ENCODE results near the gene C1QTNF6. TPM values are rescaled to one million over a fixed set of nuclear protein-coding genes. Genes with fewer than 3 reads are reported as not detected.
A peak's percentile ranks its signal among the peaks of the same experiment; 100 is the strongest.

The C1QTNF6 gene
- total RNA-seq, 1 donor from 2014 or later = 1.6 TPM

GRCh38 chr22:37225481-37225880 is 37.4 kb upstream of the C1QTNF6 start:
- intact Hi-C loops (cut with DNase I) = no loop called here
- ATAC-seq (no peak), DNase-seq (ENCODE audit: missing footprints) (no peak)

DNA sequence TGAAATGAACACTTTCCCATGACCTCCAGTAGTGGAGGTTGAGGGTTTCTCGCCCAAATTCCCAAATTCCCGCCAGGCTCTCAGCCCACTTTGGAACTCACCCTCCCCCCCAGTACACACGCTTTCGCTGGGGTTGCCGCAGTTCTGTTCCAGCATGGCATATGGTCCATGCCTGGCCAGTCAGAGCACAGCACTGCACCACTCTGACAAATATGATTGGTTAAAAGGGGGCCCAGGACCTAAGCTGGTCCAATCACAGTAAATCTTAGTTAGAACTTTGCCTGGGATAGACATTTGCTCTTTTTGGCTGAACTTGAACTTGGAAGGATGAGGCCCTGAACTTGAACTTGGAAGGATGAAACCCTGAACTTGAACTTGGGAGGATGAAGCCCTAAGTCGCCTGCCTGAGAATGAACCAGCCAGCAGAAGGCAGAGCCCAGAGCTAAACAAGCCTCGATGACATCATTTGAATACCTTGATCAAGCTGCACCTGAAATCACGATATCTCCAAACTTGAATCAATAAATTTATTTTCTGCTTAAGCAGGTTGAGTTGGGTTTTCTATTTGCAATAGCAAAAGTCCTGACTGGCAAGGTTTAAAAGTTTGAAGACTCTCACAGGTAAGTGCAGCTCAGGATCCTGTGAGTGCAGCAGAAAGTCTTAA is 36.8 kb upstream of the C1QTNF6 start:
- DNase-seq (ENCODE audit: missing footprints) (no peak), ATAC-seq (no peak)
- intact Hi-C loops (cut with DNase I) = no loop called here

- ATAC-seq (no peak), DNase-seq (ENCODE audit: missing footprints) (no peak)
- intact Hi-C loops (cut with DNase I) = no loop called here
Observed at GRCh38 chr22:37223965-37224551, 36.0 kb upstream of the C1QTNF6 start.

GRCh38 chr22:37222440-37222971 is 34.5 kb upstream of the C1QTNF6 start:
- intact Hi-C loops (cut with DNase I) = no loop called here
- no peak for DNase-seq (ENCODE audit: missing footprints)
- no peak for ATAC-seq

DNA sequence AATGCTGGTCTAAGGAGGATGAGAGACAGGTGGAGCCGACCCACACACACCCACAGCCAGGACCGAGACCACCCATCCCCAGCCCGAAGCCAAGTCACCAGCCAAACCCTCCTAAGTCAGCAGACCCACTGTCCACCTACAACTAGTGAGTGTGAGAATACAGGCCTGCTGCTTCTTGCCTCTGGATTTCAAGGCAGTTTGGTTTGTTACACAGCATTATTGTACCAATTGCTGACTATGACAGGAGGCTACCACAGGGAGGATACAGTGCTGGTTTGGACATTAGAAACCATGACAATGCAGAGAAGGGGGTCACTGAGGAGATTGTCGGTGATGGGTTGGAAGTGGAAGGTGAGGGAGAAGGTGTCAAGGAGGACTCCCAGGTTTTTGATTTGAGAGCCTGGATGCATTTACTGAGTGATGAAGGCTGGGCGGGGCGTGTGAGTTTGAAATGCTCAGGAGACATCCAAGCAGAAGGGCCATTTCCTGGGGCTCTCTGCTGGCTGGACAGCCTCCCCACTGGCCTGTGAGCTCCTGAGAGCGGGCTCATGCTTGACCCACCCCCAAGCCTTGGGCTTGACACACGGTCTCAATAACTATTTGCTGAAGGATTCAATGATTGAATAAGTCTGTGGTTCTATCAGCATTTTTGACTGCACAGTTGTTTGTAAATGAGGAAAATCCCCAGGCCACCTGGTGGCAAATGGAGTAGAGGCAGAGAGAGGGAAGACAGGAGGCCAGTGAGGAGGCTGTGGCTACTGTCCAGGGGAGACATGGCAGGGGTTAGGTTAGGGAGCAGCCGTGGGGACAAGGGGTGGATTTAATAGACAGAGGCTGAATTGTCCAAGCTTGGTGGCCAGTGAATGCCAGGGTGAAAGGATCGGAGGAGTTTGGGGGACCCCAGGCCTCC is 33.6 kb upstream of the C1QTNF6 start:
- ATAC-seq = no peak
- DNase-seq (ENCODE audit: missing footprints) = no peak
- intact Hi-C loops (cut with DNase I) = no loop called here

DNA sequence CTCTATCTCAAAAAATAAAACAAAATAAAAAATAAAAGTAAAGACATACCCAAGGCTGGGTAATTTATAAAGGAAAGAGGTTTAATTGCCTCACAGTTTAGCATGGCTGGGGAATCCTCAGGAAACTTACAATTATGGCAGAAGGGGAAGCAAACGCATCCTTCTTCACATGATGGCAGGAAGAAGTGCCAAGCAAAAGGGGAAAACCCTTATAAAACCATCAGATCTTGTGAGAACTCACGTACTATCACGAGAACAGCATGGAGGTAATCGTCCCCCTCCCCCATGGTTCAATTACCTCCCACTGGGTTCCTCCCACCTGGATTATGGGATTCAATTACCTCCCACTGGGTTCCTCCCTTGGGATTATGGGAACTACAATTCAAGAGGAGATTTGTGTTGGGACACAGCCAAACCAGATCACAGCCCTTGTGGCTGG is 32.5 kb upstream of the C1QTNF6 start:
- intact Hi-C loops (cut with DNase I) = no loop called here
- DNase-seq (ENCODE audit: missing footprints) (no peak), ATAC-seq (no peak)

DNA sequence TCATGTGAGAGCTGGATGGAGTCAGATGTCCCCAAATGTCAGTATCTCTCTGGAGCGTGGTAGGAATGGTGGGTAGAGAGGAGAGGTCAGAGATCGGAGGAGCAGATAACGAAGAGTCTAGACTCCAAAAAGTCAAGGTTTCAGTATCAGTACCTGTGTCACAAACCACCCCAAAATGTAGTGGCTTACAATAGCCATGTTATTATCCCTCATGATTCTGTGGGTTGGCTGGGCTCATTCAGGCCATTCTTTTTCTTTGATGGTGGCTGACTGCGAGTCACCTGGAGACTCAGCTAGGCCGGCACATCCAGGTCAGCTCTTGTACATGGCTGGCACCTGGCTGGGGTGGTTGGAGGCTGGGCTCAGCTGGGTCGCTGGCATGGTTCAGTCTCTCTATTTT is 31.5 kb upstream of the C1QTNF6 start:
- ATAC-seq (no peak), DNase-seq (ENCODE audit: missing footprints) (no peak)
- intact Hi-C loops (cut with DNase I) = no loop called here

DNA sequence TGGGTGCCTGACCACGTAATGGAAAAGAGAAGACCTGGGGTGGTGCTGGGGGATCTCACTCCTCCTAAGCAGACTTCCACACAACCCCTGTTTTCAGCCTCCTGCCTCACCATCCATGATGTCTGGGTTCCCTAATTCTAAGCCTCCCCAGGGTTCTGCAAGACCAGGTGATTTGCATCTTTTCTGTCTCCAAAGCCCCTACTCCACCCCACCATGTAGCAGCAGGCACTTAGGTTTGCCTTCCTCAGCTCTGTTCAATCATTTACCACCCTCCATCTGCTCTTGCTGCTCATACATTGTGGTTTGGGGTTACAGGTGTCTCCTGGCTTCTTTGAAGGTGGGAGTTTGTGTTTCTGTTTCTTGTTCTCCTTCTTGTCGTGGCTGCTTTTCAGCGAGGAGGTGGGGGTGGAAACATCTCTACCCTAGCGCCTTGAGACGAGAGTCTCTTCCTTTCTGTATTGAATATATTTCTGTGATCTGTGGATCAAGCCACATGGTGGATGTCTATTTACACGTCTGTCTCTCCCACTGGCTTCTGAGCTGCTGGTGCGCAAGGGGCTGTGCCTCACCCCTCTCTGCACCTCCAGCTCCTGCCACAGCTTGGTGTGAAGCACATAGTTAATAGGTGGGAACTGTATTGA is 30.8 kb upstream of the C1QTNF6 start:
- intact Hi-C loops (cut with DNase I) = no loop called here
- no peak for DNase-seq (ENCODE audit: missing footprints)
- ATAC-seq = no peak

DNA sequence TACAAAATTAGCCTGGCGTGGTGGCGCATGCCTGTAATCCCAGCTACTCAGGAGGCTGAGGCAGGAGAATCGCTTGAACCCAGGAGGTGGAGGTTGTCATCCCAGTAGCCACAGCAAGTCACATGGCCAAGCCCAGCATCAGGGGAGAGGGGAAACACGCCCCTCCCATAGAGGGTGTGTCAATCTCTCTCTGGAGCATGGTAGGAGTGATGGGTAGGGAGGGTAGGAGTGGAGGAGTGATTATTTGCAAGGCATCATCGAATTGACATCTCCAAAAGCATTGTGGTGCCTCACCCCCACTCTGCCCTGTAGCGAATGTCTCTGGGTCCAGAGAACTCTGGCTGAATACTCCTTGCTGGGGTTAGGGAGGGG is 30.3 kb upstream of the C1QTNF6 start:
- intact Hi-C loops (cut with DNase I) = no loop called here
- DNase-seq (ENCODE audit: missing footprints) (no peak), ATAC-seq (no peak)

DNA sequence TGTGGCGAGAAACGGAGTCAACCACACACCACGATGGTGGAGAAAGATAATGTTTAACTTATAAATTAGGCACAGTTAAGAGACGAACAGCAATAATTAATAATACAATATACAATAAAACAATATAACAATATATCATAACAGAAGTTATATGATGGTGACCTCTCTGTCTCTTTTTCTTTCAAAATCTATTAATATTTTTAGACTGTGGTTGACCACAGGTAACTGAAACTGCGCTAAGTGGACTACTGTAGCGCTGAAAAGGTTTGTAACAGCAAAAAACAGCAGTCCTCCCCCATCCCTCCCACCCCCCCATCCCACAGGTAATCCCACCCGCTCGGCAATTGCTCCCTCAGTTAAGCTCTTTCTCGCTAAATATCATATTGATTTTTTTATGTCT is 27.8 kb upstream of the C1QTNF6 start:
- ATAC-seq = no peak
- DNase-seq (ENCODE audit: missing footprints) = no peak
- intact Hi-C loops (cut with DNase I) = no loop called here

DNA sequence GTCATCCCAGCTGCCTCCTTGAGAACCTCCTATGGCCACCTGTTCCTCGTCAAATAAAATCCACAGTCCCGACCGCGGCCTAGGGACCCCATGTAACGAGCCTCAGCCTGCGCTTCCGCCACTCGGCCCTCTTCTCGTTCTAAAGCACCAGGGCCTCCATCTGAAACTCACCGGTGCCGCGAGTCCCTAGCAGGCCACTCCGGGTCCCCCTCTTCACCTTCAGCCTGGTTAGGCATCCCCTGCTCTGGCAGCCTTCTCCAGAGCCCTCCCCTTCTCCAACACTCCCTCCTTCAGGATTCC is 26.6 kb upstream of the C1QTNF6 start:
- DNase-seq (ENCODE audit: missing footprints) (no peak), ATAC-seq (no peak)
- intact Hi-C loops (cut with DNase I) = no loop called here

GRCh38 chr22:37213941-37214730 is 26.1 kb upstream of the C1QTNF6 start:
- no peak for ATAC-seq
- intact Hi-C loops (cut with DNase I) = no loop called here
- DNase-seq (ENCODE audit: missing footprints) = no peak

DNA sequence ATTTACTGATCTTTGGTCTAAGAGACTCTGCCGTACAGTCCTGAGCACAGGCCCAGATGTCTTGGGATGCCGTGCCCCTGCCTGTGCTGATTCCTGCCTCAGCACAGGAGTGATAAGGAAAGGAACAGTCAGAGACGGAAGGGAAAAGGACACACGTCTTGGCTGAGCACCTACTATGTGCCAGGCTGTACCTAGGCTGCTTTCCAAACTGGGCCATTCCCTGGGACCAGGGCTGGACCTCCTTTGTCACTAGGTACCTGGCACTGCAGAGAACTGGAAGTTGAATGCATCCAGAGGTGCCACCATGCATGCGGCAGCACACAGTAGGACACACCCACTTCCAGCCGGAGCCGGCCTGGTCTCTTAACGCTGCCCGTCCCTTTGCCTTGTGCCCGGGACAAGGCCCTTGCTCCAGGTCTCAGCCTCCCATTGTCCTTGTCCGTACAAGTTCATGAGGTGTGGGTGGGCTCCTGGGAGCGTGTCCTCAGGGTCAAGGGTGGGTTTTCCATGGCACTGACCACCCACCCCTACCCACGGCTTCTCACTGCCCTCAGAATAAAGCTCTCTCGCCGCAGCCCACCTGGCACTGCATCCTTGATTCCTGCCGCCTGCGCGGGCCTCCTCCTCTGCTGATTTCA is 25.3 kb upstream of the C1QTNF6 start:
- no peak for DNase-seq (ENCODE audit: missing footprints)
- intact Hi-C loops (cut with DNase I) = no loop called here
- no peak for ATAC-seq

GRCh38 chr22:37212174-37212906 is 24.3 kb upstream of the C1QTNF6 start, which contains the start of gene SSTR3:
Gene SSTR3, minus strand, starts transcription at chr22:37212477. Its CDS starts 4,674 bp downstream, at chr22:37207803.
- DNase-seq (ENCODE audit: missing footprints) (no peak), ATAC-seq (peak; percentile 39)
- intact Hi-C loops (cut with DNase I) = no loop called here

DNA sequence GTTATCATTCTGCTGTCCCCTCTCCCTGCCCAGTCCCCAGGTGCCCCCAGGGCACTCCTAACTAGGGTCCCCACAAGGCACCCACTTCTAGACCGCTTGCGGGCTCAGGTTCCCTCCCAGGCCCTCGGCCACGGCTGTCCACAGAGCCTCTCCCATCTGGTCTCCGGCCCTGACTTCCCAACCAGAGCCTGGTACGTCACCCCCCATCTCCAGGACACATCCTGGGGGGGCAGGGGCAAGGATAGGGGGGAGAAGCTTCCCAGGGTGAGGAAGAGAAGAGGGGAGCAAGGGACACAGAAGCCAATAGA is 23.8 kb upstream of the C1QTNF6 start:
- intact Hi-C loops (cut with DNase I) = no loop called here
- DNase-seq (ENCODE audit: missing footprints) (no peak), ATAC-seq (no peak)

- DNase-seq (ENCODE audit: missing footprints) = no peak
- ATAC-seq = no peak
- intact Hi-C loops (cut with DNase I) = no loop called here
Observed at GRCh38 chr22:37211075-37211865, 23.2 kb upstream of the C1QTNF6 start.
